ENCODE results near the gene L3MBTL2.

L3MBTL2 gene

GRCh38 chr22:41171996-41172395 is 33.1 kb upstream of the L3MBTL2 start:
- Histone ChIP-seq H3K27ac (ENCODE audit: extremely low read depth, low read depth, low read length) (0 out of 2 replicates have a peak overlapping the region, but pooled peaks have one; percentile 41), H3K36me3 (ENCODE audit: control insufficient read depth in 2 of 2, insufficient read depth in 1 of 2, low read length in 2 of 2) (peaks cover 87 to 95% of the 10 kb centered on the region in 2 experiments), H3K4me1 (ENCODE audit: control insufficient read depth, insufficient read depth, low read length) (no peaks in the 10 kb centered on the region), H3K4me3 (ENCODE audit: low read depth, low read length) (no peak overlapping the region), H3K9me3 (ENCODE audit: control insufficient read depth, insufficient read depth, low read depth, low read length) (no peaks in the 10 kb centered on the region)
- CTCF ChIA-PET = interaction anchor here (0.8 to 2.4 kb wide), 4 partner anchors 10 to 249 kb away, joined by 3 to 10 read pairs (median 3); no protein-coding TSS in a partner anchor
- no peak for TF ChIP-seq ZNF48 (tag by site-specific recombination; IDR thresholded peaks at IDR 0.05)
- POLR2A ChIA-PET = interaction anchor here (0.6 kb wide), 1 partner anchor 223 kb away, joined by 6 read pairs; no protein-coding TSS in a partner anchor

- H3K9me3 ChIP-seq (ENCODE audit: control insufficient read depth, insufficient read depth, low read depth, low read length) = no peaks in the 10 kb centered on the region
- no peak for TF ChIP-seq ZNF555 (tag by site-specific recombination; conservative IDR thresholded peaks at IDR 0.05)
- TF ChIP-seq SCRT2 (tag by site-specific recombination; IDR thresholded peaks at IDR 0.05) = no peak
- no peak for TF ChIP-seq MZF1 (tag by site-specific recombination; IDR thresholded peaks at IDR 0.05; ENCODE audit: borderline replicate concordance)
- no peak for TF ChIP-seq ATF2 (tag by site-specific recombination; IDR thresholded peaks at IDR 0.05; ENCODE audit: low read depth)
- TF ChIP-seq GLI4 (tag by site-specific recombination; IDR thresholded peaks at IDR 0.05) = no peak
- TF ChIP-seq ZNF768 (tag by site-specific recombination; IDR thresholded peaks at IDR 0.05) = no peak
- no peak for TF ChIP-seq ZNF837 (tag by site-specific recombination; IDR thresholded peaks at IDR 0.05)
- no peak for TF ChIP-seq ZNF518A (tag by site-specific recombination; conservative IDR thresholded peaks at IDR 0.05; ENCODE audit: low read depth)
- TF ChIP-seq ZNF785 (tag by site-specific recombination; IDR thresholded peaks at IDR 0.05) = no peak
- TF ChIP-seq ZNF704 (tag by site-specific recombination; IDR thresholded peaks at IDR 0.05) = no peak
- no peak for TF ChIP-seq ZNF792 (tag by site-specific recombination; IDR thresholded peaks at IDR 0.05)
- no peak for TF ChIP-seq ZNF311 (tag by site-specific recombination; IDR thresholded peaks at IDR 0.05; ENCODE audit: borderline replicate concordance)
- no peak for TF ChIP-seq ZNF266 (tag by site-specific recombination; IDR thresholded peaks at IDR 0.05; ENCODE audit: low read depth)
- TF ChIP-seq ZNF132 (tag by site-specific recombination; IDR thresholded peaks at IDR 0.05; ENCODE audit: borderline replicate concordance) = no peak
- CTCF ChIA-PET = no interaction called here
- H3K36me3 ChIP-seq (ENCODE audit: control insufficient read depth in 2 of 2, insufficient read depth in 1 of 2, low read length in 2 of 2) = peaks cover 88 to 95% of the 10 kb centered on the region in 2 experiments
- no peak overlapping the region for H3K27ac ChIP-seq (ENCODE audit: extremely low read depth, low read depth, low read length)
- no peak overlapping the region for H3K4me3 ChIP-seq (ENCODE audit: low read depth, low read length)
- H3K4me1 ChIP-seq (ENCODE audit: control insufficient read depth, insufficient read depth, low read length) = no peaks in the 10 kb centered on the region
- POLR2A ChIA-PET = no interaction called here
These were observed 29.6 kb upstream of the L3MBTL2 start for GRCh38 chr22:41175546-41175945.
